Panc1 (cell line): ENCODE results near the gene P2RY8. TPM values are rescaled to one million over a fixed set of nuclear protein-coding genes. Genes with fewer than 3 reads are reported as not detected.

Experiments
- ATAC-seq: fragments of 200-7000 bp; cut with Tn5 transposase; 2 replicates; pipeline ENCODE4 v1.9.1; 2020; ENCODE audit warnings: mild to moderate bottlenecking, moderate library complexity
- BruUV-seq: library from RNA; stranded (reverse); fragments of 400-500 nt; replicated peaks from 2 replicates; lab custom pipeline; 2021; lab: Mats Ljungman, UMichigan
- CTCF ChIA-PET: fragments of 300-600 bp; sonication (Branson Sonifier 250); formaldehyde crosslinking; loops from one replicate; lab custom pipeline; 2022; ENCODE audit warnings: antibody characterized with exemption; lab: Charles Lee
- POLR2A ChIA-PET: fragments of 300-600 bp; sonication (Branson Sonifier 250); formaldehyde crosslinking; loops from one replicate; lab custom pipeline; 2022; ENCODE audit warnings: antibody characterized with exemption; lab: Charles Lee
- DNase-seq: peaks from one replicate; pipeline ENCODE4 v3.0.0-alpha.2; 2010; ENCODE audit warnings: low read depth, low spot score
- H3K27ac ChIP-seq: 2 replicates; pipeline ENCODE4 v1.5.1; 2011; ENCODE audit warnings: mild to moderate bottlenecking, low read length, inconsistent platforms
- H3K27me3 ChIP-seq: fragments of 200-500 bp; sonication (Bioruptor generic); 2 replicates; pipeline ENCODE4 v1.6.0; 2014; ENCODE audit warnings: low read length, inconsistent platforms; ENCODE audit not compliant: control insufficient read depth, insufficient read depth
- H3K36me3 ChIP-seq: fragments of 200-500 bp; sonication (Bioruptor generic); 2 replicates; pipeline ENCODE4 v1.5.1; 2014; ENCODE audit warnings: inconsistent platforms, mild to moderate bottlenecking, low read length, moderate library complexity; ENCODE audit not compliant: control insufficient read depth, insufficient read depth
- H3K4me1 ChIP-seq: 2 replicates; pipeline ENCODE4 v1.5.1; 2011; ENCODE audit warnings: inconsistent platforms, mild to moderate bottlenecking, low read length, moderate library complexity; ENCODE audit not compliant: control insufficient read depth, insufficient read depth
- H3K4me3 ChIP-seq, 2 experiments: 2 replicates each; pipeline ENCODE4 v1.5.1; 2011 to 2012; ENCODE audit warnings: low read depth in 2 of 2, low read length in 2 of 2, mild to moderate bottlenecking in 2 of 2, inconsistent platforms in 1 of 2, moderate library complexity in 1 of 2
- H3K9me3 ChIP-seq: fragments of 200-500 bp; sonication (Bioruptor generic); 2 replicates; pipeline ENCODE4 v1.5.1; 2014; ENCODE audit warnings: low read depth, mild to moderate bottlenecking, inconsistent platforms, low read length, moderate library complexity; ENCODE audit not compliant: control insufficient read depth, insufficient read depth
- POLR2AphosphoS5 ChIP-seq: IDR thresholded peaks from 2 replicates; pipeline ENCODE4 v1.6.1; 2012; ENCODE audit warnings: mild to moderate bottlenecking, low read depth, low read length, moderate library complexity
- REST ChIP-seq, 2 experiments: IDR thresholded peaks; 2 replicates each; pipeline ENCODE4 v1.6.1; 2011 to 2012; ENCODE audit warnings: low read depth in 2 of 2, control low read depth in 1 of 2, low read length in 1 of 2, mild to moderate bottlenecking in 1 of 2, moderate library complexity in 1 of 2; ENCODE audit not compliant: insufficient read depth in 1 of 2
- SIN3A ChIP-seq: IDR thresholded peaks from 2 replicates; pipeline ENCODE4 v1.6.1; 2012; ENCODE audit warnings: low read depth, mild to moderate bottlenecking, low read length, moderate library complexity, borderline replicate concordance; ENCODE audit not compliant: insufficient read depth
- TCF7L2 ChIP-seq: IDR thresholded peaks from 2 replicates; pipeline ENCODE4 v1.6.1; 2011; ENCODE audit warnings: mild to moderate bottlenecking, low read depth, low read length, inconsistent platforms
- in situ Hi-C: cut with HindIII; loops from 2 replicates; pipeline ENCODE4 v1.10.0; 2016; ENCODE audit warnings: low sequenced_read_pairs, low pct_unique_long_range_greater_than_20kb
- intact Hi-C: fragments of 100-400 bp; cut with micrococcal nuclease; formaldehyde crosslinking; loops from one replicate; pipeline ENCODE4 v1.10.0; 2022; ENCODE audit not compliant: unreplicated experiment
- total RNA-seq: library from RNA; stranded (reverse); gene quantifications from one replicate; pipeline ENCODE4 v1.2.1, GENCODE V29; 2021; ENCODE audit not compliant: unreplicated experiment
- TF ChIP-seq, protein P1 (sequence below): fragments of 450-650 bp; IDR thresholded peaks from 2 replicates; pipeline ENCODE4 v1.5.1; 2017; ENCODE audit warnings: mild to moderate bottlenecking

P2RY8 gene
- total RNA-seq, 1 experiment from 2014 or later: 0.18 TPM

DNA sequence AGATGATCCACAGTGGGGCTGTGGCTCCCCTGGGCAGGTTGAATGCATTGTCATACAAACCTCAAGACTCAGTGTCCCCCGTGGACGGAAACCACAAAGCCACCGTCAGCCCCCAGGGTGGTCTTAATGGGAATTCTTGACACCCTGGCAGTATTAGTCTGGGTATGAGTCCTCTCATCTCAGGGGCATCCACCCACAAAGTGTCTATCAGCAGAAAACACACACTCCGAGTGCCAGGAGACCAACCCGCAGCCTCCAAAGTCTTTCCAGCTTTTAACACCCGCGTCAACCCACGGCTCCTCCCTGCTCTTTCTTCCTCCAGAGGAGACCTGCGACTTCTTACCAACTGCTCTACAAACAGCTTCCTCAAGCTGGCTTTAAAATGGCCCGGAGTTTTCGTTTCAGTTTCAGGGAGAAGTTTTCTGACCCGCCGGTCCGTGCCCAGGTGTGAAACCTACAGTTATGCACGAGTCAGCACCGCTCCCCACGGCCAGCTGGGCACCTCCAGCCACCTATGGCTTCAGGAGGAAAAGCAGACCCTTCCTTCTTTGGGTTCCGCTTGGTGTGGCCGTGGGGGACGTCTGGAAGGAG lies 69.9 kb downstream of the P2RY8 start:
- ATAC-seq (no peak), DNase-seq (no peak)
- CTCF ChIA-PET: no interaction called here
- POLR2A ChIA-PET: no interaction called here
- intact Hi-C loops (no loop called here), in situ Hi-C loops (no loop called here)
- no peaks in the 10 kb centered on the region for H3K4me1 ChIP-seq
- no TSS peak for BruUV-seq
- no peak overlapping the region for H3K4me3 ChIP-seq
- H3K27ac ChIP-seq: no peak overlapping the region
- no peaks in the 10 kb centered on the region for H3K36me3 ChIP-seq
- no peaks in the 10 kb centered on the region for H3K27me3 ChIP-seq
- TF ChIP-seq, protein P1, sequence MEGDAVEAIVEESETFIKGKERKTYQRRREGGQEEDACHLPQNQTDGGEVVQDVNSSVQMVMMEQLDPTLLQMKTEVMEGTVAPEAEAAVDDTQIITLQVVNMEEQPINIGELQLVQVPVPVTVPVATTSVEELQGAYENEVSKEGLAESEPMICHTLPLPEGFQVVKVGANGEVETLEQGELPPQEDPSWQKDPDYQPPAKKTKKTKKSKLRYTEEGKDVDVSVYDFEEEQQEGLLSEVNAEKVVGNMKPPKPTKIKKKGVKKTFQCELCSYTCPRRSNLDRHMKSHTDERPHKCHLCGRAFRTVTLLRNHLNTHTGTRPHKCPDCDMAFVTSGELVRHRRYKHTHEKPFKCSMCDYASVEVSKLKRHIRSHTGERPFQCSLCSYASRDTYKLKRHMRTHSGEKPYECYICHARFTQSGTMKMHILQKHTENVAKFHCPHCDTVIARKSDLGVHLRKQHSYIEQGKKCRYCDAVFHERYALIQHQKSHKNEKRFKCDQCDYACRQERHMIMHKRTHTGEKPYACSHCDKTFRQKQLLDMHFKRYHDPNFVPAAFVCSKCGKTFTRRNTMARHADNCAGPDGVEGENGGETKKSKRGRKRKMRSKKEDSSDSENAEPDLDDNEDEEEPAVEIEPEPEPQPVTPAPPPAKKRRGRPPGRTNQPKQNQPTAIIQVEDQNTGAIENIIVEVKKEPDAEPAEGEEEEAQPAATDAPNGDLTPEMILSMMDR: no peak
- no peak for TF ChIP-seq SIN3A
- no peak for TF ChIP-seq TCF7L2
- TF ChIP-seq REST (IDR thresholded peaks at IDR 0.05; ENCODE audit: insufficient read depth in 1 of 2, low read depth in 2 of 2, low read length in 1 of 2): no peak
- TF ChIP-seq POLR2AphosphoS5: no peak
- H3K9me3 ChIP-seq: no peaks in the 10 kb centered on the region

DNA sequence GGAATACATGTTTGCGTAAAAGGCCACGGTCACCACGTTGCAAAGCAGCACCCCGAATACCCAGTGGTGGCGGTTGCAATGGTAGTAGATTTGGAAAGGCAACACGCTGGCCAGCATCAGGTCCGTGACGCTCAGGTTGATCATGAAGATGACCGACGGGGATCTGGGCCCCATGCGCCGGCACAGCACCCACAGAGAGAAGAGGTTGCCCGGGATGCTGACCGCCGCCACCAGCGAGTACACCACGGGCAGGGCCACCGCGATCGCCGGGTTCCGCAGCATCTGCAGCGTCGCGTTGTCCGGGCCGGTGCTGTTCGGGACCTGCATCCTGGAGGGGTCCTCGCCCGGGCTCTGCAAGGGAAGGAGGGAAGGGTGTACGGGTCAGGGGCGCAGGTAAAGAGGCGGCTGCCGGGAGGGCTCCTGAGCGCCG lies 70.7 kb downstream of the P2RY8 start:
- in situ Hi-C loops: no loop called here
- intact Hi-C loops: no loop called here
- no peak for DNase-seq
- Histone ChIP-seq H3K36me3 (no peaks in the 10 kb centered on the region), H3K4me1 (no peaks in the 10 kb centered on the region), H3K9me3 (no peaks in the 10 kb centered on the region), H3K27me3 (no peaks in the 10 kb centered on the region), H3K4me3 (no peak overlapping the region), H3K27ac (no peak overlapping the region)
- ChIA-PET POLR2A (no interaction called here), CTCF (no interaction called here)
- no TSS peak for BruUV-seq
- no peak for TF ChIP-seq POLR2AphosphoS5
- TF ChIP-seq REST (IDR thresholded peaks at IDR 0.05; ENCODE audit: insufficient read depth in 1 of 2, low read depth in 2 of 2, low read length in 1 of 2): no peak
- no peak for TF ChIP-seq TCF7L2
- no peak for TF ChIP-seq SIN3A
- TF ChIP-seq, protein P1: no peak
- no peak for ATAC-seq
